GM12892 (cell line): Measurements from ENCODE around the gene GLI2.

Experiments
- POLR2A ChIP-seq: IDR thresholded peaks from 2 replicates; pipeline ENCODE4 v1.6.1; 2011; ENCODE audit warnings: low read depth, low read length, control low read depth
- POLR2AphosphoS5 ChIP-seq: IDR thresholded peaks from 2 replicates; pipeline ENCODE4 v1.6.1; 2011; ENCODE audit warnings: low read depth, low read length, control low read depth

DNA sequence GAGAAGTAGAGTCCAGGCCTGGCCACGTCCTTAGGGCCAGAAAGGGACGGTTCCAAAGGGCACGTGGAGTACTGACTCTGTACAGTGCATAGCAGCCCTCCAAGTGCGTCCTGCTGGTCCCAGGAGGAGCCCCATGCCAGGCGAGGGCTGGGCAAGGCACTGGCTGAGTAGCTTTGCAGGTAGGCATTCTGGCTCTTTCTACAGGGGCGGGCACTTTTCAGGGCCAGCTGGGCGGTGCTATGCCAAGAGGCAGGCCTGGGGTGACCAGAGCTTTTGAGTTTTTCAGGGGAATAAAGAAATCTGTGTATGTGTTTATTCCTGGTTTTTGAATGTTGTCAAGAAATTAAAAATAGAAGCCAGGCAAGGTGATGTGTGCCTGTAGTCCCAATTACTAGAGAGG, 15.4 kb upstream of the GLI2 start:
- TF ChIP-seq POLR2A (no peak), POLR2AphosphoS5 (no peak)
